ENCODE results near the gene APOA4. TPM values are rescaled to one million over a fixed set of nuclear protein-coding genes. Genes with fewer than 3 reads are reported as not detected.

The APOA4 gene
- total RNA-seq, 1 donor from 2014 or later: not detected

DNA sequence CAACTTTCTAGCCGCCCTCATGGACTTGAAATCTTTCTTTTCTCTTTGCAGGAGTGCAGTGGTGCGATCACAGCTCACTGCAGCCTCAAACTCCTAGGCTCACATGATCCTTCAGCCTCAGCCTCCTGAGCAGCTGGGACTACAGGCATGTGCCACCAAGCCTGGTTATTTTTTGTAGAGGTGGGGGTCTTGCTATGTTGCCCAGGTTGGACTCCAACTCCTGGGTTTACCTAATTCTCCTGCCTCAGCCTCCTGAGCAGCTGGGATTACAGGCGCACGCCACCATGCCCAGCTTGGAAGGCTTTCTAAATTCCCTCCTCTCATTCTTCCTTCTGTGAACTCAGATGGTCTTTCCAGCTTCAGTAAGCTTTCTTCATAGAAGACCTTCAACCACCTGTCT, 19.0 kb upstream of the APOA4 start:
- peaks cover 40% of the 10 kb centered on the region for H3K36me3 ChIP-seq
- TF ChIP-seq, protein P1, sequence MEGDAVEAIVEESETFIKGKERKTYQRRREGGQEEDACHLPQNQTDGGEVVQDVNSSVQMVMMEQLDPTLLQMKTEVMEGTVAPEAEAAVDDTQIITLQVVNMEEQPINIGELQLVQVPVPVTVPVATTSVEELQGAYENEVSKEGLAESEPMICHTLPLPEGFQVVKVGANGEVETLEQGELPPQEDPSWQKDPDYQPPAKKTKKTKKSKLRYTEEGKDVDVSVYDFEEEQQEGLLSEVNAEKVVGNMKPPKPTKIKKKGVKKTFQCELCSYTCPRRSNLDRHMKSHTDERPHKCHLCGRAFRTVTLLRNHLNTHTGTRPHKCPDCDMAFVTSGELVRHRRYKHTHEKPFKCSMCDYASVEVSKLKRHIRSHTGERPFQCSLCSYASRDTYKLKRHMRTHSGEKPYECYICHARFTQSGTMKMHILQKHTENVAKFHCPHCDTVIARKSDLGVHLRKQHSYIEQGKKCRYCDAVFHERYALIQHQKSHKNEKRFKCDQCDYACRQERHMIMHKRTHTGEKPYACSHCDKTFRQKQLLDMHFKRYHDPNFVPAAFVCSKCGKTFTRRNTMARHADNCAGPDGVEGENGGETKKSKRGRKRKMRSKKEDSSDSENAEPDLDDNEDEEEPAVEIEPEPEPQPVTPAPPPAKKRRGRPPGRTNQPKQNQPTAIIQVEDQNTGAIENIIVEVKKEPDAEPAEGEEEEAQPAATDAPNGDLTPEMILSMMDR (IDR thresholded peaks at IDR 0.05; ENCODE audit: borderline replicate concordance): no peak
- no peak overlapping the region for H3K4me3 ChIP-seq
- no peaks in the 10 kb centered on the region for H3K9me3 ChIP-seq (replicated peaks)
- H3K4me1 ChIP-seq: peaks cover 33% of the 10 kb centered on the region
- no peak overlapping the region for H3K27ac ChIP-seq (replicated peaks)
- no peaks in the 10 kb centered on the region for H3K27me3 ChIP-seq (ENCODE audit: low read depth)
- no peak for DNase-seq
- intact Hi-C loops (cut with micrococcal nuclease): no loop called here

DNA sequence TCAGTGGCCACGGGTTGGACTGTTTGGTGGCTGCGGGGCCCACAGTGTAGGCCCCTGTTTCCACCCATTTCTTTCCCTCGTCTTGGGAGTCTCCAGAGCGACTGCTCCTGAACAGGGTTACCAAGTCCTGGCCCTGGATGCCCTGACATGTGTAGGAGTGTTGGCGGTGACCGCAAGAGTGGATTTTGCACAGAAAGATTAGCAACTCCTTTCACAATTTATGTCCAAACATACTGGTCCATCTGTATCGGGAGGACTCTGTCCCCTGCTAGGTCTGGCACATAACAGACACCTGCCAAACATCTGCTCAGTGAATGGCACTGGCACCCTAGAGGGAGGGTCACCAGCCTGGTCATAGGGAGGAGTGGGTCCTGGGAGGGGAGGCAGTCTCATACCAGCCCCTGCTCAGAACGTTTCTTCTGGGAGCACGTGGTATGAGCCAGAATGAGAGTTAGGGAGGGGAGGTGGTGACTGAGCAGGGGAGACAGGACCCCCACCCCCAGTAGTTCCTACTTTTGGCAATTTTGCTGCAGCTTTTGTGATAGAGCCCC, 17.7 kb upstream of the APOA4 start:
- Histone ChIP-seq H3K9me3 (replicated peaks) (no peaks in the 10 kb centered on the region), H3K27me3 (ENCODE audit: low read depth) (no peaks in the 10 kb centered on the region), H3K4me1 (peaks cover 42% of the 10 kb centered on the region), H3K36me3 (peaks cover 27% of the 10 kb centered on the region), H3K27ac (replicated peaks) (no peak overlapping the region), H3K4me3 (no peak overlapping the region)
- TF ChIP-seq, protein P1 (IDR thresholded peaks at IDR 0.05; ENCODE audit: borderline replicate concordance): no peak
- intact Hi-C loops (cut with micrococcal nuclease): no loop called here
- no peak for DNase-seq

DNA sequence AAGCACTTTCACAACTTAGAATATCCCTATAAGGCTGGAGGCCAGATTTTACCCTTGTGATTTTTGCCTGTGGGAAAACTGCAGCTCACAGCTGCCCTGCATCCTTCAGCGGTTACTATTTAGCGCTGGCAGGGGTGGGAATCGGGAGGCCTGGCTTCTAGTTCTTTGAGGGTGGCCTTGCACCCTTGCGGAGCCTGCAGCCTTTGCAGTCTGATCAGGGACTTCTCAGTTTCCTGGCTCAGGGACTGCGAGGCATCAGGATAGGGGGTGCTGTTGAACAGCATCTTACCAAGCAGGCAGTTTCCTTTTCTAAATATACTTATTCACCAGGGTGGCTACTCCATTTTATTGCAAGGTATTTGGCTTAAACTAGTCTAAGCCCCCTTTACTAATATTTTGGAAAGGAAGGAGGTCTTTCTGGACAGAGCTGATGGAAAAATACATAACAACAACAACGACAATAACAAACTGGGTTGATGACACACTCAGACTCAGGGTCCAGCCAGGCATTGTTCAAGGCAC, 17.2 kb upstream of the APOA4 start:
- intact Hi-C loops (cut with micrococcal nuclease): no loop called here
- peaks cover 42% of the 10 kb centered on the region for H3K4me1 ChIP-seq
- H3K27ac ChIP-seq (replicated peaks): no peak overlapping the region
- H3K9me3 ChIP-seq (replicated peaks): no peaks in the 10 kb centered on the region
- TF ChIP-seq, protein P1 (IDR thresholded peaks at IDR 0.05; ENCODE audit: borderline replicate concordance): peak; percentile 21
- no peak overlapping the region for H3K4me3 ChIP-seq
- H3K27me3 ChIP-seq (ENCODE audit: low read depth): no peaks in the 10 kb centered on the region
- peaks cover 22% of the 10 kb centered on the region for H3K36me3 ChIP-seq
- no peak for DNase-seq

DNA sequence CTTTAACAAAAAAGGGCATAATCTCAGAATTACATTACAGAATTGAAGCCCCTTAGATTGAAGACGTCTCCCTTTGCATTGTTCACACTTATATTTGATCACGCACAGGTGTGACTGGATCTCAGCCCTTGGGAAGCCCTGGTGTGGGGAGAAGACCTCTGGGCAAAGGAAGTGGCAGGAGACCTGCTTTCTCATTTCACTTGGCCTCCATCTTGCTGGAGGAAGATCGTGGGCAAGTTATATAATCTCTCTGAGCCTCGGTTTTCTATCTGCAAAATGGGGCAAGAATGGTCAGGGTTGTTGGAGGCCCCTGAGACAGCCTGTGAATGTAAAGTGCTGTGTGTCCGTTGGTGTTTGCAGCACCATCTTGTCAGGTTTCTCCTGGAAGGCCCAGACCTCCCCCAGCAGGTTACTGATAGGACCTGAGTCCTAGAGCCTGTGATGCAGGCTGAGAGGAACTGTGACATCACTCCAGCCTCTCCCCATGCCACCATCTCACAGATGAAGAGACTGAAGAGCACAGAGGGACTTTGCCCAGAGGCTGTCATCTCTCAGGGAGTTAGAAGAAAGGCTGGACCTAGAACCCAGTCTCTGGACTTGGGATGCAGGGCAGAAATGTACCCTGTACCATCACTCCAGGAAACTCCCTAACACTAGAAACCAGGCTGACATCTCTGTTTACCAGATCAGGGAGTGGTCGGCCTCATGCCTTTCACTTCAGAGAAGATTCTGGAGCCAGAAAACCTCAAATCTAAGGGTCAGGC, 15.4 kb upstream of the APOA4 start:
- H3K27me3 ChIP-seq (ENCODE audit: low read depth): no peaks in the 10 kb centered on the region
- no peak overlapping the region for H3K4me3 ChIP-seq
- intact Hi-C loops (cut with micrococcal nuclease): no loop called here
- no peak overlapping the region for H3K27ac ChIP-seq (replicated peaks)
- DNase-seq: no peak
- H3K9me3 ChIP-seq (replicated peaks): no peaks in the 10 kb centered on the region
- H3K36me3 ChIP-seq: peaks cover 8% of the 10 kb centered on the region
- H3K4me1 ChIP-seq: peaks cover 42% of the 10 kb centered on the region
- TF ChIP-seq, protein P1 (IDR thresholded peaks at IDR 0.05; ENCODE audit: borderline replicate concordance): no peak

DNA sequence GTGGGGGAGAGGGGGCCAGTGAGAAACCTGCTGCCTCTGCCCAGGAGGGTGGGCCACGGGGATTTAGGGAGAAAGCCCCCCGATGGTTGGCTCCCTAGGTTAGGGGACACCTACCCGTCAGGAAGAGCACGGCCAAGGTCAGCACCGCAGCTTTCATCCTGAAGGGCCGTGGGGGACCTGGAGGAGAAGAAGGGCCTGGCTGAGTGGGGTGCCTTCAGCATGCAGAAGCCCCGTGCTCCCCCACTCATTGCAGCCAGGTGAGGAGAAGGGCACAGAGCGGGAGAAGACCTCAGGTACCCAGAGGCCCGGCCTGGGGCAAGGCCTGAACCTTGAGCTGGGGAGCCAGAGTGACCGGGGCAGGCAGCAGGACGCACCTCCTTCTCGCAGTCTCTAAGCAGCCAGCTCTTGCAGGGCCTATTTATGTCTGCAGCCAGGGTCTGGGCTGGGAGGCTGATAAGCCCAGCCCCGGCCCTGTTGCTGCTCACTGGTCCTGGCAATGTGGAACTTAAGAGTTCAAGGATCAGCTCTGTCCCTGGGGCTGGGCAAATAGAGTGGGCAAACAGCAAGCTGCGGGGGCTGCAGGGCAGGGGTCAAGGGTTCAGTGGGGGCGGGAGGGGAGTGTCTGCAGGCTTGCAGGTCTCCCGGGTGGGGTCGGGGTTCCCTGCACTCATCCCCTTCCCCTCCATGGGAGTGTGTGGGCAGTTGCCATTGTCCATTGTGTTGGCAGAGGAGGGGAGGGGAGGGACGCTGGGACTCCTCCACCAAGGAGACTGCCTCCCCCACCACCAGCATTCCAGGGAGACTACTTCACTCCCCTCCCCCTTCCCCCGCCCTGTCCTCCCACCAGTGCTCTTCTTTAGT, 14.4 kb upstream of the APOA4 start, which contains the start of gene APOA1:
TSS of gene APOA1 (minus strand) at position 392 of the 861 bp plus-strand sequence. CDS start at position 157, 235 bp downstream.
- Histone ChIP-seq H3K27me3 (ENCODE audit: low read depth) (no peaks in the 10 kb centered on the region), H3K4me1 (peaks cover 42% of the 10 kb centered on the region), H3K9me3 (replicated peaks) (no peaks in the 10 kb centered on the region), H3K4me3 (peak within 1 kb of the TSS; percentile 59), H3K36me3 (no peaks in the 10 kb centered on the region), H3K27ac (replicated peaks) (peak within 1 kb of the TSS; percentile 84)
- DNase-seq: no peak
- TF ChIP-seq, protein P1 (IDR thresholded peaks at IDR 0.05; ENCODE audit: borderline replicate concordance): no peak
- intact Hi-C loops (cut with micrococcal nuclease): no loop called here
